NK-92 (cell line): ENCODE measurements around the gene SIPA1L3.
A peak's percentile ranks its signal among the peaks of the same experiment; 100 is the strongest.
"Not testable (repeated sequence)": the region's sequence is repeated elsewhere in the genome, so short reads cannot be mapped to it uniquely, and the experiment has no call there.

ENCODE experiments used
- DNase-seq: peaks from one replicate; lab custom pipeline; 2025; ENCODE audit not compliant: unreplicated experiment; lab: John Stamatoyannopoulos, UW

The SIPA1L3 gene

GRCh38 chr19:37906869-37907734 is at the start of gene SIPA1L3:
Gene SIPA1L3 (plus strand): TSS chr19:37907208. CDS start chr19:38081566, 174,358 bp downstream.
- peak; percentile 43 for DNase-seq

GRCh38 chr19:37864501-37864900 is 42.5 kb upstream of the SIPA1L3 start:
- DNase-seq: no peak

DNA sequence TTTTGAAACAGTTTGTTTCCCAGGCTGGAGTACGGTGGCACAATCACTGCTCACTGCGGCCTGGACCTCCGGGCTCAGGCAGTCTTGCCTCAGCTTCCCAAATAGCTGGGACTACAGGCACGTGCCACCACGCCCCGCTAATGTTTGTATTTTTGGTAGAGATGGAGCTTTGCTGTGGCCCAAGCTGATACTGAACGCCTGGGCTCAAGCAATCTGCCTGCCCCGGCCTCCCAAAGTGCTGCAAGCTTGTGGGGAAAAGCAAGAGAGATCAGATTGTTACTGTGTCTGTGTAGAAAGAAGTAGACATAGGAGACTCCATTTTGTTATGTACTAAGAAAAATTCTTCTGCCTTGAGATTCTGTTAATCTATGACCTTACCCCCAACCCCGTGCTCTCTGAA is 41.1 kb upstream of the SIPA1L3 start:
- not testable (repeated sequence) for DNase-seq

GRCh38 chr19:37867831-37868230 is 39.2 kb upstream of the SIPA1L3 start:
- DNase-seq: no peak

- no peak for DNase-seq
Measured at GRCh38 chr19:37869766-37870340, 37.2 kb upstream of the SIPA1L3 start.

DNA sequence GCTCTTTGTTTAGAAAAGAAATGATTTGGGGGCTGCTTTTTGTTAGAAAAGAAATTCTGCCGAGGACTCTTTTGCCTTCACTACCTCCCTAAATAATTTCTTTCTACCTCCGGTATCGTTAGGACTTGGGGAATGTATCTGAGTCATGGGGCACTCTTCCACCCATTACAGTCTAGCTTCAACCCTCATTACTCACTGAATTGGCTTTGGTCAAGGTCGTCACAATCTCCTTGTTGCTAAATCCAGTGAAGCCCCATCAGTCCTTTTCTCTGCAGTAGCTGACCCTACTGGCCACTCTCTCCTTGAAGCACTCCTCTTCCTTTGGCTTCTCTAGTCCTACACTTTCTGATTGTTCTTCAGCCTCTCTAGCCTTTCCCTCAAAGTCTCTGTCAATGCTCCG is 34.6 kb upstream of the SIPA1L3 start:
- DNase-seq: no peak

GRCh38 chr19:37874784-37875183 is 32.2 kb upstream of the SIPA1L3 start:
- no peak for DNase-seq

DNA sequence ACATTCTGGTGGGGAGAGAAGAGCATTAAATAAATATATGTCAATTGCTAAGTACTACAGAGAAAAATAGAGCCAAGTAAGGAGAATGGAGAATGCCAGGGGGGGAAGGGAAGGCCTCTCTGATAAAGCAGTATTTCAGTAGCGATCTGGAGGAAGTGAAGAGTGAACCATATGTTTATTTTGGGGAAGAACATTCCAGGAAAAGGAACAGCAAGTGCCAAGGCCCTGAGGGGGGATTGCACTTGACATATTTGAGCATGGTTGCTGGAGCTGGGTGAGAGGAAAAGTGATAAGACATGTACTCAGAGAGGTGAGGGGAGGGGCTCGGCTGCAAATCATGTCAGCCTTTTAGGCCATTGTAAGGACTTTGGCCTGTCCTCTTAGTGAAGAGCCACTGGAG is 31.0 kb upstream of the SIPA1L3 start:
- no peak for DNase-seq

- no peak for DNase-seq
Measured at GRCh38 chr19:37877147-37877546, 29.9 kb upstream of the SIPA1L3 start.

DNA sequence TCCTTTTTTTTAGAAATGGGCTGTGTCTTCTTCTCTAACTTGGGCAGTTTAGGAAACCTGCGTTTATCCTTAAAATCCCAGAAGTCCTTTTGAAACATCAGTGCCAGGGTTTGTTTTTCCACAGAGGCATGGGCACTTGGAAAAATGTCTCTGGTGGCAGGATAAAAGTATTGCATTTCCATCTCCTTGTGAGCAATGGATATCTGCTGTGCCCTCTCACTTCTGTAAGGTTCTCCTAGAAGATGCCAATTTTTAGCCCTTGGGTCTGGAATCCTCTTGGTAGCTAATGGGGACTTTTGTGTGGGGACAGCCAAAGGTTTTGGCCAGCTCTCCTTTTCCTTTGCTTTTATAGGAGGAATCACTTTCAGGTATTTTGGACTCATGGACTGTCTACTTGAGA is 21.6 kb upstream of the SIPA1L3 start:
- DNase-seq: no peak

GRCh38 chr19:37886571-37886970 is 20.4 kb upstream of the SIPA1L3 start:
- DNase-seq: no peak

- no peak for DNase-seq
Measured at GRCh38 chr19:37893845-37894575, 13.0 kb upstream of the SIPA1L3 start.

DNA sequence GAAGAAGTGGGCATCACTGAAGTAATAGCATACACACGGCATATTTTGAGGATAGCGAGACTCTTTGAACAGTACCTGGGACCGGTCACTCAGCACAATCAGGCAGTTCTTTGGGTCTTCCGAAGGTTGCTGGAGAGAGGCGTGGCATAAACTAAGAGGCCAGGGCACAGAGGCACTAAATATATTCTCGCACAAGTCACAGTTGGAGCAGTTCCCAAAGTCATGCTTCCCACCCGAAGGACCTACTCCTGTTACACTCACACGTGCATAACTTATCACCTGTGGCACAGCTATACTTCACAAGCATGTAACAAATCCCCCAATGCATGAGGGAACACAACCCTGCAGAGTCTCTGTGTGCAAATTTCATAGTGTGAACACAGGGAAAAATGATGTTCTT is 10.8 kb upstream of the SIPA1L3 start:
- no peak for DNase-seq

- no peak for DNase-seq
Measured at GRCh38 chr19:37899453-37899852, 7.6 kb upstream of the SIPA1L3 start.

DNA sequence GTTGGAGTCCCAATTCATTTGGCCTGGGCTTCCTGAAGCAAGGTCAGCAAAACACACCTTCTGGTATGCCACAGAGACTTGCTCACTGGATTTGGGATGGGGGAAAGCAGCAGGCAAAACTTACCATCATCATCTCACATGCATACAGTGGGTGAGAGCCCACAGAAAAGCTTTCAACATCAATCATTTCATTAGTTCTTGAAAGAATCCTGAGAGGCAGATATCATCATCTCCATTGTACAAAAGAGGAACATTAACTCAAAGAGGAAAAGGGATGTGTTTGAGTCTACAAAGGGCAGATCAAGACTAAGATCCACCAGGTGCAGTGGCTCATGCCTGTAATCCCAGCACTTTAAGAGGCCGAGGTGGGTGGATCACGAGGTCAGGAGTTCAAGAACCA is 7.0 kb upstream of the SIPA1L3 start:
- DNase-seq: no peak

- DNase-seq: no peak
Measured at GRCh38 chr19:37902668-37903067, 4.3 kb upstream of the SIPA1L3 start.

DNA sequence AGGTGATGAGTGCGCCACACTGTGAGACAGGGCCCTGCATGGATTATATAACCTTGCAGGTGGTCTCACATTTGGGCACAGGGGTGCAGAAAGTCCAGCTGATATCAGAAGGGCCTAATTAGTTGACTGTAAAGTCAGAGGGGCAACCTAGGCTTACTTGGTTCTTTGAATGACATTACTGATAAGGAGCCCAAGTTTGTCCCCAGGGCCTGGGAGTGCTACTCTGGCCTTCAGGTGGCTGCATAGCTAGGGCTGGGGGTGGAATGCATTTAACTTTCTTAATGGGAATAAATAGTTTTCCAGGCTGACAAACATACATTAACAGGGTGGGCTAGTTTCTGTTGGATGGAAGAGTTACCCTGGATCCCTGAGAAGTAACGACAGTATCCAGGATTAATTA is 3.9 kb upstream of the SIPA1L3 start:
- DNase-seq: no peak

- no peak for DNase-seq
Measured at GRCh38 chr19:37905946-37906868, 801 bp upstream of the SIPA1L3 start, which contains the start of gene WDR87. Gene WDR87 (minus strand): TSS chr19:37906594. CDS start chr19:37898239, 8,355 bp downstream.

DNA sequence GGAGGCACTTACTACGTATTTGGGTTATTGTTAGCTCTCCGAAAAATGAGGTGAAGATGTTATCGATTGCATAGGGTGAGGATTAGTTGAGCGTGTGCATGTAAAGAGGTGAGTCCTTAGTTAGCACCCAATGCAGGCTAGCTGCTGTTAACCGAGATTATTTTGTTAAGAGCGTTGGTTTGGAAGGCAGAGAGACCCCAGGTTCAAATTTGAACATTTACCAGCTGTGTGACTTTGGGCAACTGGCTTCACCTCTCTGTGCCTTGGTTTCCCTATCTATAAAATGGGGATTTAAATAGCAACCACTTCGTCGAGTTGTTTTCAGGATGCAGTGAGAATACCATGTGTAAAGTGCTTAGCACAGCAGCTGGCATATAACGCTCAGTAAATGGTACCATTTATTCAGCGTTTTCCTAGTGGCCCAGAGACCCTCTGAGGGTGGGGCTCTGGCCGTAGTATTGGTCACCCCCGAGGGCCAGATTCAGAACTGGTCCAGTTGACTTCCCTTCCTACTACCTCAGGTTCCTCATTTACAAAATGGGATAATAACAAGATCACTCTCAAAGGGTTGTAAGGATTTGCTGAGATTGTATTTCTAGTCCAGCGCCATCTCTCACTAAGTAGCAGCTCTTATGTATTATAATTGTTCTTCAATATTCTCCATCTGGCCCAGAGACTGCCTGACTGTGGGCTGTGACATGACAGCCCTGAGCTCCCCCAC is 887 bp downstream of the SIPA1L3 start:
- DNase-seq: no peak

DNA sequence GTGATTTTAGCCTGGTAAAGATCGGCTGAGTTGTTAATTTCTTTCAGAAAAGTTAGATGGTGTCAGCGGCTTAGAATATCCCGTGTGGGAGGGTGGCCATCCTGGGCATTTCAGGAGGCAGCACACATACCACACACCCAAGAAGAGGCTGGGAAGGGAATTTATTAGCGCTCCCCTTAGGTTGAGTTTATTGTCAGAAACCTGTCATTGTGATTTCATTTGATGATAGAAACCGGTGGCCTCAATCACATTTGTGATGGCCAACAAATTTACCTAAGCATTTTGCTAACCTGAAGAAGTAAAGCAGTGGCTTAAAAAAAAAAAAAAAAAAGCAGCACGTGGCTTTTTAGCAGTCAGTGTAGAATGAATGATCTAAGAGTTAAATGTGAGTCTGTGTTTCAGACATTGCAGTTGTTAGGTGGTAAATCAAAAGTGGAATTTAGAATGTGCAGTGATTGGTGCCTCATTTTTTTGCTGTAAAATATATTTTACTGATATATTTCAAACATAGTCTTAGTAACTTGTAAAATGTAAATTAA is 2.7 kb downstream of the SIPA1L3 start:
- no peak for DNase-seq
